Esophagus mucosa (tissue), 1 donor: ENCODE data around the gene DEPDC1. TPM values are rescaled to one million over a fixed set of nuclear protein-coding genes. Genes with fewer than 3 reads are reported as not detected.
"Not testable (repeated sequence)": the region's sequence is repeated elsewhere in the genome, so short reads cannot be mapped to it uniquely, and the experiment has no call there.

Experiments
- ATAC-seq: fragments of 200-7000 bp; cut with Tn5 transposase; one replicate; pipeline ENCODE4 v1.9.1; 2020
- total RNA-seq: library from RNA; stranded (reverse); gene quantifications from one replicate; pipeline ENCODE4 v1.2.4, GENCODE V29; 2023
- donor health status: DM: yes; HTN: yes; CAD: no.

Gene DEPDC1
- total RNA-seq: 10.4 TPM

- peak; percentile 99 for ATAC-seq
Measured at GRCh38 chr1:68496680-68497357, at the start of gene DEPDC1. DEPDC1 (minus strand) TSS chr1:68497082; CDS start chr1:68496999, 83 bp downstream.

GRCh38 chr1:68544651-68545050, 47.8 kb upstream of the DEPDC1 start:
- no peak for ATAC-seq

- no peak for ATAC-seq
Measured at GRCh38 chr1:68542586-68542985, 45.7 kb upstream of the DEPDC1 start.

GRCh38 chr1:68538941-68539340, 42.1 kb upstream of the DEPDC1 start:
- no peak for ATAC-seq

- peak; percentile 74 for ATAC-seq
Measured at GRCh38 chr1:68528243-68528642, 31.4 kb upstream of the DEPDC1 start.

- ATAC-seq: no peak
Measured at GRCh38 chr1:68525781-68526180, 28.9 kb upstream of the DEPDC1 start.

GRCh38 chr1:68521286-68521685, 24.4 kb upstream of the DEPDC1 start:
- ATAC-seq: no peak

GRCh38 chr1:68516066-68516465, 19.2 kb upstream of the DEPDC1 start:
- ATAC-seq: no peak

GRCh38 chr1:68511254-68511653, 14.4 kb upstream of the DEPDC1 start:
- ATAC-seq: no peak

- peak; percentile 96 for ATAC-seq
Measured at GRCh38 chr1:68506386-68506785, 9.5 kb upstream of the DEPDC1 start.

GRCh38 chr1:68503085-68503484, 6.2 kb upstream of the DEPDC1 start:
- ATAC-seq: no peak

- no peak for ATAC-seq
Measured at GRCh38 chr1:68497358-68497698, 446 bp upstream of the DEPDC1 start.

- ATAC-seq: no peak
Measured at GRCh38 chr1:68495968-68496679, 758 bp downstream of the DEPDC1 start.

- peak; percentile 76 for ATAC-seq
Measured at GRCh38 chr1:68495532-68495931, 1.4 kb downstream of the DEPDC1 start.

GRCh38 chr1:68493193-68493592, 3.7 kb downstream of the DEPDC1 start:
- ATAC-seq: no peak

GRCh38 chr1:68492255-68492654, 4.6 kb downstream of the DEPDC1 start:
- ATAC-seq: not testable (repeated sequence)

- ATAC-seq: no peak
Measured at GRCh38 chr1:68490046-68490651, 6.7 kb downstream of the DEPDC1 start.

- no peak for ATAC-seq
Measured at GRCh38 chr1:68485431-68486022, 11.4 kb downstream of the DEPDC1 start.

GRCh38 chr1:68484618-68485017, 12.3 kb downstream of the DEPDC1 start:
- no peak for ATAC-seq

GRCh38 chr1:68481041-68481440, 15.8 kb downstream of the DEPDC1 start:
- ATAC-seq: peak; percentile 66

- ATAC-seq: no peak
Measured at GRCh38 chr1:68479501-68479900, 17.4 kb downstream of the DEPDC1 start.

GRCh38 chr1:68478662-68479061, 18.2 kb downstream of the DEPDC1 start:
- no peak for ATAC-seq

GRCh38 chr1:68476626-68477025, 20.3 kb downstream of the DEPDC1 start:
- not testable (repeated sequence) for ATAC-seq

GRCh38 chr1:68473060-68473459, 23.8 kb downstream of the DEPDC1 start:
- ATAC-seq: no peak
